Mesendoderm (in vitro differentiated cells): ENCODE measurements around the gene RHOF.

Source experiments
- DNase-seq: peaks from one replicate; pipeline ENCODE4 v3.0.0; 2013
- H2AK5ac ChIP-seq: 2 replicates; pipeline ENCODE4 v1.6.1; 2013; ENCODE audit warnings: low read length, inconsistent platforms
- H2BK120ac ChIP-seq: 2 replicates; pipeline ENCODE4 v1.6.1; 2013; ENCODE audit warnings: low read depth, mild to moderate bottlenecking, low read length, moderate library complexity, mixed read lengths
- H2BK15ac ChIP-seq: replicated peaks from 2 replicates; pipeline ENCODE4 v1.6.1; 2013; ENCODE audit warnings: low read depth, mild to moderate bottlenecking, moderate library complexity
- H2BK5ac ChIP-seq: 2 replicates; pipeline ENCODE4 v1.6.1; 2013; ENCODE audit warnings: low read length, inconsistent platforms
- H3K18ac ChIP-seq: 2 replicates; pipeline ENCODE4 v1.6.1; 2013; ENCODE audit warnings: mild to moderate bottlenecking, low read length, mixed read lengths
- H3K23ac ChIP-seq: one replicate; pipeline ENCODE4 v1.6.1; 2013; ENCODE audit warnings: low read length
- H3K27ac ChIP-seq: 2 replicates; pipeline ENCODE4 v1.5.1; 2013; ENCODE audit warnings: low read depth, mild to moderate bottlenecking, inconsistent platforms, low read length, moderate library complexity
- H3K27me3 ChIP-seq: 2 replicates; pipeline ENCODE4 v1.6.1; 2013; ENCODE audit warnings: low read length, control low read depth, mild to moderate bottlenecking, inconsistent platforms; ENCODE audit not compliant: insufficient read depth, poor library complexity
- H3K36me3 ChIP-seq: 2 replicates; pipeline ENCODE4 v1.6.1; 2013; ENCODE audit warnings: low read length, inconsistent platforms; ENCODE audit not compliant: control insufficient read depth, insufficient read depth
- H3K4ac ChIP-seq: one replicate; pipeline ENCODE4 v1.6.1; 2013; ENCODE audit warnings: low read depth, mild to moderate bottlenecking, low read length, moderate library complexity
- H3K4me1 ChIP-seq: 2 replicates; pipeline ENCODE4 v1.6.1; 2013; ENCODE audit warnings: low read depth, low read length, inconsistent platforms; ENCODE audit not compliant: control insufficient read depth
- H3K4me2 ChIP-seq: 2 replicates; pipeline ENCODE4 v1.6.1; 2013; ENCODE audit warnings: low read length
- H3K4me3 ChIP-seq: 2 replicates; pipeline ENCODE4 v1.5.1; 2013; ENCODE audit warnings: mild to moderate bottlenecking, low read length
- H3K56ac ChIP-seq: one replicate; pipeline ENCODE4 v1.6.1; 2013; ENCODE audit warnings: low read length
- H3K79me1 ChIP-seq: 2 replicates; pipeline ENCODE4 v1.6.1; 2013; ENCODE audit warnings: low read length, inconsistent platforms
- H3K79me2 ChIP-seq: 2 replicates; pipeline ENCODE4 v1.6.1; 2013; ENCODE audit warnings: mild to moderate bottlenecking, low read length; ENCODE audit not compliant: control insufficient read depth, insufficient read depth
- H3K9ac ChIP-seq: 2 replicates; pipeline ENCODE4 v1.6.1; 2013; ENCODE audit warnings: low read length, inconsistent platforms
- H4K5ac ChIP-seq: one replicate; pipeline ENCODE4 v1.6.1; 2013; ENCODE audit warnings: low read length
- H4K8ac ChIP-seq: one replicate; pipeline ENCODE4 v1.6.1; 2013; ENCODE audit warnings: low read depth, mild to moderate bottlenecking, control low read depth, low read length, moderate library complexity
- WGBS: extraction: QIAGEN DNeasy Blood & Tissue Kit; methylation state at CpG from one replicate; pipeline ENCODE4 v1.1.7; 2013; ENCODE audit warnings: low lambda C conversion rate, missing lambda C conversion rate; ENCODE audit not compliant: insufficient coverage; ENCODE audit errors: extremely low coverage; 5-methylcytosine and 5-hydroxymethylcytosine counted together

The RHOF gene

GRCh38 chr12:121823101-121823726 is 29.7 kb upstream of the RHOF start:
- Histone ChIP-seq H3K79me2 (no peaks in the 10 kb centered on the region), H3K56ac (no peak overlapping the region), H3K4me3 (no peak overlapping the region), H2BK120ac (no peak overlapping the region), H2BK15ac (no peak overlapping the region), H3K18ac (no peak overlapping the region), H3K27me3 (no peaks in the 10 kb centered on the region), H3K4ac (no peak overlapping the region), H3K4me2 (no peak overlapping the region), H3K36me3 (peaks cover 18% of the 10 kb centered on the region), H2BK5ac (no peak overlapping the region), H3K4me1 (no peaks in the 10 kb centered on the region), H3K23ac (no peak overlapping the region), H4K5ac (no peak overlapping the region), H3K79me1 (peaks cover 2% of the 10 kb centered on the region), H3K27ac (no peak overlapping the region), H4K8ac (no peak overlapping the region), H3K9ac (no peak overlapping the region), H2AK5ac (no peak overlapping the region)
- no CpG with 5 or more reads among the region's 36 CpGs for WGBS
- DNase-seq = no peak

GRCh38 chr12:121822393-121823100 is 29.1 kb upstream of the RHOF start:
- H4K5ac ChIP-seq = no peak overlapping the region
- H3K79me1 ChIP-seq = peaks cover 2% of the 10 kb centered on the region
- H3K18ac ChIP-seq = no peak overlapping the region
- H3K36me3 ChIP-seq = peaks cover 19% of the 10 kb centered on the region
- H3K79me2 ChIP-seq = no peaks in the 10 kb centered on the region
- no peak overlapping the region for H2BK15ac ChIP-seq
- no peak overlapping the region for H4K8ac ChIP-seq
- no peak for DNase-seq
- no CpG with 5 or more reads among the region's 39 CpGs for WGBS
- H3K4me1 ChIP-seq = no peaks in the 10 kb centered on the region
- no peak overlapping the region for H3K4me2 ChIP-seq
- no peak overlapping the region for H3K4me3 ChIP-seq
- no peak overlapping the region for H3K23ac ChIP-seq
- no peaks in the 10 kb centered on the region for H3K27me3 ChIP-seq
- H2AK5ac ChIP-seq = no peak overlapping the region
- no peak overlapping the region for H3K4ac ChIP-seq
- H2BK120ac ChIP-seq = no peak overlapping the region
- H3K9ac ChIP-seq = no peak overlapping the region
- H3K56ac ChIP-seq = no peak overlapping the region
- H2BK5ac ChIP-seq = no peak overlapping the region
- no peak overlapping the region for H3K27ac ChIP-seq

GRCh38 chr12:121820056-121820455 is 26.6 kb upstream of the RHOF start:
- Histone ChIP-seq H3K4ac (no peak overlapping the region), H3K27ac (no peak overlapping the region), H4K8ac (no peak overlapping the region), H3K27me3 (no peaks in the 10 kb centered on the region), H3K79me1 (peaks cover 3% of the 10 kb centered on the region), H2BK5ac (no peak overlapping the region), H3K18ac (no peak overlapping the region), H3K79me2 (no peaks in the 10 kb centered on the region), H2BK15ac (no peak overlapping the region), H3K4me2 (no peak overlapping the region), H3K4me1 (no peaks in the 10 kb centered on the region), H3K4me3 (no peak overlapping the region), H2AK5ac (no peak overlapping the region), H3K23ac (no peak overlapping the region), H3K56ac (no peak overlapping the region), H4K5ac (no peak overlapping the region), H3K36me3 (peaks cover 23% of the 10 kb centered on the region), H2BK120ac (no peak overlapping the region), H3K9ac (no peak overlapping the region)
- no CpG with 5 or more reads among the region's 7 CpGs for WGBS
- no peak for DNase-seq

GRCh38 chr12:121819212-121819949 is 25.9 kb upstream of the RHOF start:
- H3K4me1 ChIP-seq = no peaks in the 10 kb centered on the region
- no peak overlapping the region for H3K4ac ChIP-seq
- DNase-seq = no peak
- H3K23ac ChIP-seq = no peak overlapping the region
- H4K5ac ChIP-seq = no peak overlapping the region
- H2BK120ac ChIP-seq = no peak overlapping the region
- peaks cover 23% of the 10 kb centered on the region for H3K36me3 ChIP-seq
- H2BK5ac ChIP-seq = no peak overlapping the region
- no peak overlapping the region for H3K56ac ChIP-seq
- no peak overlapping the region for H3K27ac ChIP-seq
- no peak overlapping the region for H3K4me3 ChIP-seq
- H4K8ac ChIP-seq = no peak overlapping the region
- H3K18ac ChIP-seq = no peak overlapping the region
- no peak overlapping the region for H3K9ac ChIP-seq
- H3K4me2 ChIP-seq = no peak overlapping the region
- H3K79me2 ChIP-seq = peaks cover 3% of the 10 kb centered on the region
- no peaks in the 10 kb centered on the region for H3K27me3 ChIP-seq
- no peak overlapping the region for H2AK5ac ChIP-seq
- WGBS = no CpG with 5 or more reads among the region's 22 CpGs
- H3K79me1 ChIP-seq = peaks cover 6% of the 10 kb centered on the region
- no peak overlapping the region for H2BK15ac ChIP-seq

GRCh38 chr12:121817648-121818043 is 24.2 kb upstream of the RHOF start:
- peaks cover 17% of the 10 kb centered on the region for H3K36me3 ChIP-seq
- H3K4ac ChIP-seq = no peak overlapping the region
- DNase-seq = no peak
- H3K27ac ChIP-seq = no peak overlapping the region
- H3K56ac ChIP-seq = no peak overlapping the region
- H3K4me3 ChIP-seq = no peak overlapping the region
- H2AK5ac ChIP-seq = no peak overlapping the region
- H3K9ac ChIP-seq = no peak overlapping the region
- no peak overlapping the region for H3K4me2 ChIP-seq
- H3K23ac ChIP-seq = no peak overlapping the region
- H3K18ac ChIP-seq = no peak overlapping the region
- H3K4me1 ChIP-seq = no peaks in the 10 kb centered on the region
- WGBS = no CpG with 5 or more reads among the region's 18 CpGs
- no peaks in the 10 kb centered on the region for H3K27me3 ChIP-seq
- H2BK5ac ChIP-seq = no peak overlapping the region
- peaks cover 14% of the 10 kb centered on the region for H3K79me1 ChIP-seq
- H4K5ac ChIP-seq = no peak overlapping the region
- no peak overlapping the region for H2BK15ac ChIP-seq
- no peak overlapping the region for H2BK120ac ChIP-seq
- H3K79me2 ChIP-seq = peaks cover 17% of the 10 kb centered on the region
- no peak overlapping the region for H4K8ac ChIP-seq
